Panc1 (cell line): ENCODE data around the gene SH2D1A.

Experiments
- POLR2AphosphoS5 ChIP-seq: IDR thresholded peaks from 2 replicates; pipeline ENCODE4 v1.6.1; 2012; ENCODE audit warnings: mild to moderate bottlenecking, low read depth, low read length, moderate library complexity
- SIN3A ChIP-seq: IDR thresholded peaks from 2 replicates; pipeline ENCODE4 v1.6.1; 2012; ENCODE audit warnings: low read depth, mild to moderate bottlenecking, low read length, moderate library complexity, borderline replicate concordance; ENCODE audit not compliant: insufficient read depth
- TF ChIP-seq, protein P1 (sequence below): fragments of 450-650 bp; IDR thresholded peaks from 2 replicates; pipeline ENCODE4 v1.5.1; 2017; ENCODE audit warnings: mild to moderate bottlenecking

GRCh38 chrX:124392794-124393193, 46.4 kb downstream of the SH2D1A start:
- TF ChIP-seq POLR2AphosphoS5, result no peak
- TF ChIP-seq, protein P1, sequence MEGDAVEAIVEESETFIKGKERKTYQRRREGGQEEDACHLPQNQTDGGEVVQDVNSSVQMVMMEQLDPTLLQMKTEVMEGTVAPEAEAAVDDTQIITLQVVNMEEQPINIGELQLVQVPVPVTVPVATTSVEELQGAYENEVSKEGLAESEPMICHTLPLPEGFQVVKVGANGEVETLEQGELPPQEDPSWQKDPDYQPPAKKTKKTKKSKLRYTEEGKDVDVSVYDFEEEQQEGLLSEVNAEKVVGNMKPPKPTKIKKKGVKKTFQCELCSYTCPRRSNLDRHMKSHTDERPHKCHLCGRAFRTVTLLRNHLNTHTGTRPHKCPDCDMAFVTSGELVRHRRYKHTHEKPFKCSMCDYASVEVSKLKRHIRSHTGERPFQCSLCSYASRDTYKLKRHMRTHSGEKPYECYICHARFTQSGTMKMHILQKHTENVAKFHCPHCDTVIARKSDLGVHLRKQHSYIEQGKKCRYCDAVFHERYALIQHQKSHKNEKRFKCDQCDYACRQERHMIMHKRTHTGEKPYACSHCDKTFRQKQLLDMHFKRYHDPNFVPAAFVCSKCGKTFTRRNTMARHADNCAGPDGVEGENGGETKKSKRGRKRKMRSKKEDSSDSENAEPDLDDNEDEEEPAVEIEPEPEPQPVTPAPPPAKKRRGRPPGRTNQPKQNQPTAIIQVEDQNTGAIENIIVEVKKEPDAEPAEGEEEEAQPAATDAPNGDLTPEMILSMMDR, result no peak
- no peak for TF ChIP-seq SIN3A
